Transverse colon (tissue), 4 donors: ENCODE results near the gene TLCD3B. TPM values are rescaled to one million over a fixed set of nuclear protein-coding genes. Genes with fewer than 3 reads are reported as not detected.

Experiments used
- DNase-seq: peaks from one replicate; pipeline ENCODE4 v3.0.0-alpha.2; 2019
- H3K27ac ChIP-seq, 4 donors: fragments of 200-600 bp; sonication (generic); 2 replicates each; pipeline ENCODE4 v1.5.1; 2016 to 2018; ENCODE audit warnings: inconsistent platforms in 4 of 4
- H3K27me3 ChIP-seq: fragments of 200-600 bp; sonication (generic); 2 replicates; pipeline ENCODE4 v1.5.1; 2017; ENCODE audit warnings: inconsistent platforms
- H3K36me3 ChIP-seq, 4 donors: fragments of 200-600 bp; sonication (generic); 2 replicates each; pipeline ENCODE4 v1.5.1; 2017 to 2019; ENCODE audit warnings: inconsistent platforms in 4 of 4
- H3K4me1 ChIP-seq, 4 donors: fragments of 200-600 bp; sonication (generic); 2 replicates each; pipeline ENCODE4 v1.5.1; 2017 to 2020; ENCODE audit warnings: inconsistent platforms in 4 of 4
- H3K4me3 ChIP-seq, 4 donors: fragments of 200-600 bp; sonication (generic); 1 replicate in 1 of 4; 2 replicates in 3 of 4; pipeline versions ENCODE4 v1.5.1 to v1.6.1; 2017 to 2019; ENCODE audit warnings: inconsistent platforms in 4 of 4
- H3K9me3 ChIP-seq, 2 donors: fragments of 200-600 bp; sonication (generic); 2 replicates each; pipeline ENCODE4 v1.5.1; 2017 to 2019; ENCODE audit warnings: inconsistent platforms in 2 of 2
- CTCF ChIP-seq, 5 experiments: fragments of 200-600 bp in 3 of 5; fragments of 450-650 bp in 2 of 5; sonication (generic) in 3 of 5; IDR thresholded peaks; 1 replicate in 2 of 5; 2 replicates in 3 of 5; pipeline ENCODE4 v1.5.1; 2016 to 2017; ENCODE audit warnings: antibody characterized with exemption in 5 of 5, inconsistent platforms in 3 of 5, mild to moderate bottlenecking in 2 of 5, moderate library complexity in 1 of 5
- EP300 ChIP-seq: sonication (generic); formaldehyde crosslinking; IDR thresholded peaks from one replicate; pipeline ENCODE4 v1.6.1; 2017; ENCODE audit warnings: antibody characterized with exemption, low read depth
- POLR2A ChIP-seq: fragments of 450-650 bp; IDR thresholded peaks from one replicate; pipeline ENCODE4 v1.6.1; 2016; ENCODE audit warnings: antibody characterized with exemption, mild to moderate bottlenecking, moderate library complexity
- POLR2AphosphoS5 ChIP-seq, 3 donors: sonication (generic); formaldehyde crosslinking; IDR thresholded peaks; one replicate each; pipeline ENCODE4 v1.6.1; 2016; ENCODE audit warnings: antibody characterized with exemption in 3 of 3
- WGBS, 2 donors: methylation state at CpG; one replicate each; pipeline ENCODE4 v1.1.5; 2018; ENCODE audit warnings: low coverage in 1 of 2; 5-methylcytosine and 5-hydroxymethylcytosine counted together
- in situ Hi-C, 4 donors: fragments of 200-750 bp; cut with MboI; loops; one replicate each; pipeline versions ENCODE4 v1.15.0 to v1.15.1; 2017; ENCODE audit warnings: low sequenced_read_pairs in 3 of 4, low pct_ligation_motif_present in 1 of 4, low pct_unique_long_range_greater_than_20kb in 1 of 4
- intact Hi-C: fragments of 100-400 bp; cut with DNase I; formaldehyde crosslinking; loops from one replicate; pipeline ENCODE4 v1.15.1; 2023; ENCODE audit warnings: low total_unique reads
- total RNA-seq, 4 donors: library from RNA; depleted of rRNA; stranded (reverse); fragments of >200 nt; gene quantifications; one replicate each; pipeline ENCODE4 v1.1.0, GENCODE V29; 2016

Gene TLCD3B
- total RNA-seq, 4 donors from 2014 or later, result not detected

GRCh38 chr16:30051518-30051917 lies 20.4 kb upstream of the TLCD3B start:
- intact Hi-C loops, result no loop called here

GRCh38 chr16:30049871-30050270 lies 18.8 kb upstream of the TLCD3B start:
- DNase-seq, result no peak
- in situ Hi-C loops, result loop anchor here in 1 of 4 donors (25.0 kb wide), 1 partner anchor 163 kb away; the partner anchor contains the start of gene SEZ6L2

More at GRCh38 chr16:30051518-30051917, 20.4 kb upstream of the TLCD3B start:
- no peak for TF ChIP-seq CTCF (IDR thresholded peaks at IDR 0.05)
- no peak for TF ChIP-seq POLR2A
- no peak for TF ChIP-seq EP300
- no peak for TF ChIP-seq POLR2AphosphoS5 (IDR thresholded peaks at IDR 0.05)
- Histone ChIP-seq H3K27ac (no peak overlapping the region), H3K4me1 (peaks cover 4 to 15% (median 13%) of the 10 kb centered on the region in 4 donors), H3K27me3 (no peaks in the 10 kb centered on the region), H3K9me3 (no peaks in the 10 kb centered on the region), H3K4me3 (no peak overlapping the region), H3K36me3 (no peaks in the 10 kb centered on the region)
- in situ Hi-C loops, result no loop called here
- 92 to 96% methylated on average over 3 of the region's 3 CpGs for WGBS, 2 donors
- DNase-seq, result no peak

GRCh38 chr16:30046588-30046987 lies 15.5 kb upstream of the TLCD3B start:
- Histone ChIP-seq H3K36me3 (no peaks in the 10 kb centered on the region), H3K4me1 (no peaks in the 10 kb centered on the region), H3K27me3 (peaks cover 21% of the 10 kb centered on the region), H3K27ac (no peak overlapping the region), H3K9me3 (no peaks in the 10 kb centered on the region), H3K4me3 (no peak overlapping the region)
- TF ChIP-seq POLR2AphosphoS5 (IDR thresholded peaks at IDR 0.05) (no peak), POLR2A (no peak), CTCF (IDR thresholded peaks at IDR 0.05) (no peak), EP300 (no peak)
- intact Hi-C loops (no loop called here), in situ Hi-C loops (loop anchor here in 1 of 4 donors (25.0 kb wide), 1 partner anchor 159 kb away; the partner anchor contains the start of gene SEZ6L2)
- WGBS, 2 donors, result 96% methylated on average over 1 of the region's 1 CpG; no CpG with 5 or more reads in 1 of the 2 donors
- no peak for DNase-seq

More at GRCh38 chr16:30049871-30050270, 18.8 kb upstream of the TLCD3B start:
- Histone ChIP-seq H3K36me3 (no peaks in the 10 kb centered on the region), H3K4me3 (no peak overlapping the region), H3K4me1 (peaks cover 4 to 15% (median 13%) of the 10 kb centered on the region in 4 donors), H3K27ac (no peak overlapping the region), H3K9me3 (no peaks in the 10 kb centered on the region), H3K27me3 (no peaks in the 10 kb centered on the region)
- 92% methylated on average over 5 to 8 of the region's 8 CpGs for WGBS, 2 donors
- no peak for TF ChIP-seq CTCF (IDR thresholded peaks at IDR 0.05)
- TF ChIP-seq POLR2A, result no peak
- TF ChIP-seq POLR2AphosphoS5 (IDR thresholded peaks at IDR 0.05), result no peak
- no peak for TF ChIP-seq EP300
- intact Hi-C loops, result no loop called here

GRCh38 chr16:30046178-30046577 lies 15.1 kb upstream of the TLCD3B start:
- no peak for DNase-seq
- Histone ChIP-seq H3K27me3 (peaks cover 21% of the 10 kb centered on the region), H3K36me3 (no peaks in the 10 kb centered on the region), H3K27ac (no peak overlapping the region), H3K9me3 (no peaks in the 10 kb centered on the region), H3K4me1 (no peaks in the 10 kb centered on the region), H3K4me3 (no peak overlapping the region)
- in situ Hi-C loops, result loop anchor here in 1 of 4 donors (25.0 kb wide), 1 partner anchor 159 kb away; the partner anchor contains the start of gene SEZ6L2
- WGBS, 2 donors, result 60 to 78% methylated on average over 1 to 8 of the region's 8 CpGs
- intact Hi-C loops, result no loop called here
- TF ChIP-seq EP300 (no peak), POLR2A (no peak), POLR2AphosphoS5 (IDR thresholded peaks at IDR 0.05) (no peak), CTCF (IDR thresholded peaks at IDR 0.05) (no peak)
